Hepatocyte (in vitro differentiated cells): Measurements from ENCODE around the gene NOTCH1. TPM values are rescaled to one million over a fixed set of nuclear protein-coding genes. Genes with fewer than 3 reads are reported as not detected.

Source experiments
- DNase-seq: peaks from one replicate; pipeline ENCODE4 v3.0.0-alpha.2; 2016; ENCODE audit warnings: low spot score
- H2AFZ ChIP-seq: fragments of 200-600 bp; sonication (generic); 2 replicates; pipeline ENCODE4 v1.6.0; 2016; ENCODE audit warnings: antibody characterized with exemption, mild to moderate bottlenecking
- H3K27ac ChIP-seq: fragments of 200-600 bp; sonication (generic); 2 replicates; pipeline ENCODE4 v1.5.1; 2016; ENCODE audit warnings: mild to moderate bottlenecking
- H3K27me3 ChIP-seq: fragments of 200-600 bp; sonication (generic); 2 replicates; pipeline ENCODE4 v1.6.1; 2016
- H3K36me3 ChIP-seq: fragments of 200-600 bp; sonication (generic); replicated peaks from 2 replicates; pipeline ENCODE4 v1.5.1; 2016; ENCODE audit warnings: low read depth; ENCODE audit not compliant: insufficient read depth
- H3K4me1 ChIP-seq: fragments of 200-600 bp; sonication (generic); 2 replicates; pipeline ENCODE4 v1.5.1; 2016; ENCODE audit warnings: mild to moderate bottlenecking, moderate library complexity; ENCODE audit not compliant: insufficient read depth
- H3K4me2 ChIP-seq: fragments of 200-600 bp; sonication (generic); 2 replicates; pipeline ENCODE4 v1.6.0; 2016
- H3K4me3 ChIP-seq: fragments of 200-600 bp; sonication (generic); 2 replicates; pipeline ENCODE4 v1.5.1; 2016; ENCODE audit warnings: mild to moderate bottlenecking
- H3K79me2 ChIP-seq: fragments of 200-600 bp; sonication (generic); 2 replicates; pipeline ENCODE4 v1.6.0; 2017; ENCODE audit warnings: mild to moderate bottlenecking
- H3K9me2 ChIP-seq: fragments of 200-600 bp; sonication (generic); replicated peaks from 2 replicates; pipeline ENCODE4 v1.6.0; 2017; ENCODE audit warnings: mild to moderate bottlenecking; ENCODE audit not compliant: insufficient read depth
- H3K9me3 ChIP-seq: fragments of 200-600 bp; sonication (generic); 2 replicates; pipeline ENCODE4 v1.5.1; 2016; ENCODE audit warnings: low read depth, mild to moderate bottlenecking
- H4K20me1 ChIP-seq: fragments of 200-600 bp; sonication (generic); 2 replicates; pipeline ENCODE4 v1.6.0; 2016; ENCODE audit warnings: mild to moderate bottlenecking; ENCODE audit not compliant: insufficient read depth, poor library complexity, severe bottlenecking
- EZH2 ChIP-seq: fragments of 200-600 bp; sonication (generic); IDR thresholded peaks from 2 replicates; pipeline ENCODE4 v1.6.1; 2016; ENCODE audit warnings: antibody characterized with exemption, mild to moderate bottlenecking, borderline replicate concordance
- EZH2phosphoT487 ChIP-seq: fragments of 200-600 bp; sonication (generic); IDR thresholded peaks from one replicate; pipeline ENCODE4 v1.6.1; 2018; ENCODE audit warnings: antibody characterized with exemption, mild to moderate bottlenecking, low read depth, moderate library complexity; ENCODE audit not compliant: unreplicated experiment, severe bottlenecking
- WGBS: methylation state at CpG from one replicate; pipeline ENCODE4 v1.1.6; 2016; ENCODE audit warnings: low lambda C conversion rate; ENCODE audit errors: missing lambda C conversion rate; 5-methylcytosine and 5-hydroxymethylcytosine counted together
- polyA plus RNA-seq: library from polyadenylated mRNA; unstranded; fragments of >200 nt; fragmentation: Nextera tagmentation; extraction: Ambion mirVana; gene quantifications from 2 replicates; pipeline ENCODE4 v1.2.1, GENCODE V29; 2016
- total RNA-seq: library from RNA; depleted of rRNA; stranded (reverse); fragments of >200 nt; gene quantifications from 2 replicates; pipeline ENCODE4 v1.2.3, GENCODE V29; 2014
- TF ChIP-seq, protein P1 (sequence below): fragments of 200-600 bp; sonication (generic); IDR thresholded peaks from 2 replicates; pipeline ENCODE4 v1.5.1; 2016; ENCODE audit warnings: antibody characterized with exemption, mild to moderate bottlenecking; ENCODE audit not compliant: poor library complexity

Gene NOTCH1
- total and polyA plus RNA-seq, 2 experiments from 2014 or later, result 5.3 to 6.5 TPM

DNA sequence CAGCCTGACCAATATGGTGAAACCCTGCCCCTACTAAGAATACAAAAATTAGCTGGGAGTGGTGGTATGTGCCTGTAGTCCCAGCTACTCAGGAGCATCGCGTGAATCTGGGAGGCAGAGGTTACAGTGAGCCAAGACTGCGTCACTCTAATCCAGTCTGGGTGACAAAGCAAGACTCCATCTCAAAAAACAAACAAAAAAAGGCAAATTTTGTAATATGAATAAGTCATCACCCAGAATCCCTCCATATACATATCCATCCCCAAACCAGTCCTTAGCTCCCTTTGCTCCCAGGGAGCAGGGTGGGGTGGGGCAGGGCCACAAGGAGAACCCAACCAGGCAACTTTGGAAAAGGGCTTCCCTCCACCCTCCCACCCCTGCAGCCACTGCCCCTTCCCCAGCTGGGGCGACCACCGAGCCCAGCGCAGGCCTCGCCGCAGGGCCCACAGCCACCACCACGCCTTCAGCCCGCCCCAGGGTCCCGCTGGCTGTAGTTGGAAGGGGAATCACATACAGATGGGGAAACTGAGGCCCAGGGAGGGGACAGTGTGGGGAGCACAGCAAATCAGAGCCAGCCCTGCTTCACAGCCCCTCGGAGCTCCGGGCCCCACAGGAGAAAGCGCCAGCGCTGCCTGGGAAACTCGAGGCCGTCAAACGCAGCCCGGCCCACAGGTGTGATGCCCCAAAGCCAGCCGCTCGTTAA, 7.8 kb downstream of the NOTCH1 start:
- H3K27ac ChIP-seq, result no peak overlapping the region
- no peaks in the 10 kb centered on the region for H3K9me2 ChIP-seq
- H3K79me2 ChIP-seq, result peaks cover 25% of the 10 kb centered on the region
- H3K27me3 ChIP-seq, result no peaks in the 10 kb centered on the region
- H3K9me3 ChIP-seq, result no peaks in the 10 kb centered on the region
- H2AFZ ChIP-seq, result no peak overlapping the region
- 87% methylated on average over 21 of the region's 21 CpGs for WGBS
- DNase-seq, result no peak
- no peaks in the 10 kb centered on the region for H3K4me1 ChIP-seq
- no peaks in the 10 kb centered on the region for H3K36me3 ChIP-seq
- TF ChIP-seq EZH2, result no peak
- TF ChIP-seq EZH2phosphoT487, result no peak
- TF ChIP-seq, protein P1, sequence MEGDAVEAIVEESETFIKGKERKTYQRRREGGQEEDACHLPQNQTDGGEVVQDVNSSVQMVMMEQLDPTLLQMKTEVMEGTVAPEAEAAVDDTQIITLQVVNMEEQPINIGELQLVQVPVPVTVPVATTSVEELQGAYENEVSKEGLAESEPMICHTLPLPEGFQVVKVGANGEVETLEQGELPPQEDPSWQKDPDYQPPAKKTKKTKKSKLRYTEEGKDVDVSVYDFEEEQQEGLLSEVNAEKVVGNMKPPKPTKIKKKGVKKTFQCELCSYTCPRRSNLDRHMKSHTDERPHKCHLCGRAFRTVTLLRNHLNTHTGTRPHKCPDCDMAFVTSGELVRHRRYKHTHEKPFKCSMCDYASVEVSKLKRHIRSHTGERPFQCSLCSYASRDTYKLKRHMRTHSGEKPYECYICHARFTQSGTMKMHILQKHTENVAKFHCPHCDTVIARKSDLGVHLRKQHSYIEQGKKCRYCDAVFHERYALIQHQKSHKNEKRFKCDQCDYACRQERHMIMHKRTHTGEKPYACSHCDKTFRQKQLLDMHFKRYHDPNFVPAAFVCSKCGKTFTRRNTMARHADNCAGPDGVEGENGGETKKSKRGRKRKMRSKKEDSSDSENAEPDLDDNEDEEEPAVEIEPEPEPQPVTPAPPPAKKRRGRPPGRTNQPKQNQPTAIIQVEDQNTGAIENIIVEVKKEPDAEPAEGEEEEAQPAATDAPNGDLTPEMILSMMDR, result no peak
- H3K4me2 ChIP-seq, result no peak overlapping the region
- no peak overlapping the region for H3K4me3 ChIP-seq
- peaks cover 21% of the 10 kb centered on the region for H4K20me1 ChIP-seq

DNA sequence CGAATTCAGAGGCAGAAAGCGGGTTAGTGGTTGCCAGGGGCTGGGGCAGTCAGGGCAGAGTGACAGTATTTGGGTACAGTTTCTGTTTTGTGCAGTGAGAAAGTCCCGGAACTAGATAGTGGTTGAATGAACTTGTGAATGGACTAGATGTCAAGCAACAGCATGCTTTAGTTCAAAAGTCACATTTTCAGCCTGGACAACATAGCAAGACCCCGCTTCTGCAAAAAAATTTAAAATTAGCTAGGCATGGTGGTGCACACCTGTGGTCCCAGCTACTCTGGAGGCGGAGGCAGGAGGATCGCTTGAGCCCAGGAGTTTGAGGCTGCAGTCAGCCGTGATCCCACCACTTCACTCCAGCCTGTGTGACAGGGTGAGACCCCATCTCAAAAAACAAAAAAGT, 8.4 kb downstream of the NOTCH1 start:
- H2AFZ ChIP-seq, result no peak overlapping the region
- H3K36me3 ChIP-seq, result no peaks in the 10 kb centered on the region
- H3K79me2 ChIP-seq, result peaks cover 25% of the 10 kb centered on the region
- no peaks in the 10 kb centered on the region for H3K27me3 ChIP-seq
- no peaks in the 10 kb centered on the region for H3K4me1 ChIP-seq
- H3K27ac ChIP-seq, result no peak overlapping the region
- no peak overlapping the region for H3K4me2 ChIP-seq
- H3K9me2 ChIP-seq, result no peaks in the 10 kb centered on the region
- WGBS, result 98% methylated on average over 7 of the region's 7 CpGs
- TF ChIP-seq, protein P1, result no peak
- no peak for TF ChIP-seq EZH2phosphoT487
- no peak for TF ChIP-seq EZH2
- H3K4me3 ChIP-seq, result no peak overlapping the region
- H3K9me3 ChIP-seq, result no peaks in the 10 kb centered on the region
- peaks cover 25% of the 10 kb centered on the region for H4K20me1 ChIP-seq
- no peak for DNase-seq

DNA sequence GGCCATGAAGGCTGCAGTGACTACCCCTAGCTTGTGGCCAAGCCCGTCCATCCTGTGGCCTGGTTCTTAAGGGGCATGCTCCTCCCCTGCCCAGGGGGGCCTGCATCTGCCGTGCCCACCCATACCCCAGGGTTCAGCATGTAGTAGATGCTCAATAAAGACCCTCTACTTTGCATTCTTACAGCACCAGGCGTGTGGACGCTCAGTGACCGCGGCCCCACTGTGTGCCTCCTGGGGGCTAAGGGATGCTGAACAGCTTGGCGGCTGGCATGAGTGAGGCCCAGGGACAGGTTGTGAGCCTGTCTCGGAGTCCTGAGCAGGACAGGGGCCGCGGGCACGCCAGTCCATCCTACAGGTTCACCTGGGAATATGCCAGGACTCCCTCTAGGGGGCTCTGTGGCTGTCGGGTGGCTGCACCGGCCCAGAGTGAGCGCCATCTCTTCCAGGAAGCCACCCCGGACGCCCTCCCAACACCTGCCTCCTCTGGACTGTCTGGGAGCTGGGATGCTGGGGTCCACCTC, 9.1 kb downstream of the NOTCH1 start:
- no peak overlapping the region for H2AFZ ChIP-seq
- WGBS, result 93% methylated on average over 15 of the region's 16 CpGs
- no peaks in the 10 kb centered on the region for H3K27me3 ChIP-seq
- H3K9me2 ChIP-seq, result no peaks in the 10 kb centered on the region
- H3K9me3 ChIP-seq, result no peaks in the 10 kb centered on the region
- peaks cover 29% of the 10 kb centered on the region for H4K20me1 ChIP-seq
- no peak overlapping the region for H3K4me2 ChIP-seq
- H3K4me3 ChIP-seq, result no peak overlapping the region
- H3K36me3 ChIP-seq, result no peaks in the 10 kb centered on the region
- peaks cover 25% of the 10 kb centered on the region for H3K79me2 ChIP-seq
- H3K4me1 ChIP-seq, result no peaks in the 10 kb centered on the region
- no peak overlapping the region for H3K27ac ChIP-seq
- no peak for TF ChIP-seq EZH2
- TF ChIP-seq EZH2phosphoT487, result no peak
- TF ChIP-seq, protein P1, result no peak
- no peak for DNase-seq
